Spleen (tissue), 11 donors: ENCODE measurements around the gene CXADR. TPM values are rescaled to one million over a fixed set of nuclear protein-coding genes. Genes with fewer than 3 reads are reported as not detected.

Source experiments
- DNase-seq: peaks from one replicate; pipeline ENCODE4 v3.0.0-alpha.2; 2020
- H3K27ac ChIP-seq, 8 donors: fragments of 200-600 bp; sonication (generic) in 7 of 8; 1 replicate in 4 of 8; 2 replicates in 4 of 8; pipeline versions ENCODE4 v1.5.0 to v1.8.0; 2016 to 2021; ENCODE audit warnings: inconsistent platforms in 4 of 8, mild to moderate bottlenecking in 4 of 8, moderate library complexity in 1 of 8
- H3K27me3 ChIP-seq, 7 donors: fragments of 200-600 bp; sonication (generic) in 6 of 7; replicated peaks in 1 of 7; 1 replicate in 4 of 7; 2 replicates in 3 of 7; pipeline versions ENCODE4 v1.5.0 to v1.8.0; 2016 to 2021; ENCODE audit warnings: inconsistent platforms in 3 of 7, mild to moderate bottlenecking in 1 of 7
- H3K36me3 ChIP-seq, 6 donors: fragments of 200-600 bp; sonication (generic) in 5 of 6; 1 replicate in 4 of 6; 2 replicates in 2 of 6; pipeline versions ENCODE4 v1.5.0 to v1.8.0; 2016 to 2021; ENCODE audit warnings: inconsistent platforms in 2 of 6
- H3K4me1 ChIP-seq, 6 donors: fragments of 200-600 bp; sonication (generic) in 5 of 6; 1 replicate in 3 of 6; 2 replicates in 3 of 6; pipeline versions ENCODE4 v1.5.0 to v1.8.0; 2016 to 2021; ENCODE audit warnings: inconsistent platforms in 3 of 6
- H3K4me3 ChIP-seq, 8 donors: fragments of 200-600 bp; sonication (generic) in 7 of 8; 1 replicate in 4 of 8; 2 replicates in 4 of 8; pipeline versions ENCODE4 v1.5.0 to v1.8.0; 2016 to 2021; ENCODE audit warnings: inconsistent platforms in 4 of 8, mild to moderate bottlenecking in 4 of 8, moderate library complexity in 2 of 8
- H3K9me3 ChIP-seq, 8 donors: fragments of 200-600 bp; sonication (generic) in 7 of 8; 1 replicate in 4 of 8; 2 replicates in 4 of 8; pipeline versions ENCODE4 v1.5.0 to v1.8.0; 2016 to 2021; ENCODE audit warnings: inconsistent platforms in 4 of 8
- CTCF ChIP-seq, 11 experiments: fragments of 200-600 bp in 7 of 11; fragments of 450-650 bp in 4 of 11; sonication (generic) in 4 of 11; IDR thresholded peaks in 8 of 11; conservative IDR thresholded peaks in 3 of 11; 1 replicate in 7 of 11; 2 replicates in 4 of 11; pipeline versions ENCODE4 v1.4.0 to v1.8.0; 2016 to 2021; ENCODE audit warnings: antibody characterized with exemption in 11 of 11, inconsistent platforms in 4 of 11, mild to moderate bottlenecking in 1 of 11
- POLR2A ChIP-seq, 3 donors: fragments of 450-650 bp; IDR thresholded peaks; one replicate each; pipeline ENCODE4 v1.5.1; 2017; ENCODE audit warnings: antibody characterized with exemption in 3 of 3, mild to moderate bottlenecking in 1 of 3
- POLR2AphosphoS5 ChIP-seq, 3 donors: sonication (generic); formaldehyde crosslinking; IDR thresholded peaks; one replicate each; pipeline ENCODE4 v1.5.1; 2017; ENCODE audit warnings: antibody characterized with exemption in 3 of 3
- WGBS, 5 donors: extraction: QIAGEN DNeasy Blood & Tissue Kit in 3 of 5; methylation state at CpG; one replicate each; pipeline versions ENCODE4 v1.1.5 to v1.1.7; 2013 to 2018; 5-methylcytosine and 5-hydroxymethylcytosine counted together
- intact Hi-C: fragments of 100-400 bp; cut with DNase I; formaldehyde crosslinking; loops from one replicate; pipeline ENCODE4 v1.15.0; 2023; ENCODE audit warnings: low total_unique reads
- polyA plus RNA-seq, 3 donors: library from polyadenylated mRNA; stranded (reverse); fragments of 200-250 nt; gene quantifications; one replicate each; pipeline ENCODE4 v1.2.1, GENCODE V29; 2013
- total RNA-seq, 7 donors: library from RNA; depleted of rRNA in 3 of 7; stranded (reverse); fragments of >200 nt in 3 of 7; fragmentation: NEBNext Ultra II Directional in 4 of 7; extraction: Animal tissue kit (Norgen Biotek cat#: 25700) in 4 of 7; gene quantifications; one replicate each; pipeline versions ENCODE4 v1.1.0 to v1.2.1, GENCODE V29; 2016 to 2021
- donor health status: healthy with polysubstance abuse.
- donor health status: DM: no; HTN: no; CAD: no; lungs with moderate emphysema.
- donor health status: DM: no; HTN: no; CAD: no.
- donor health status: Bipolar disorder and iron deficiency.
- donor health status: healthy.
- donor health status: DM: no; HTN: no; CAD: no.
- donor health status: DM: yes; HTN: yes; CAD: no.

The CXADR gene
- total and polyA plus RNA-seq, 10 donors = 0.11 to 10.7 (median 2.8) TPM

GRCh38 chr21:17612565-17613241, 99.9 kb downstream of the CXADR start, which contains the start of gene BTG3:
Gene BTG3, minus strand, starts transcription at chr21:17612901. Its CDS starts 3,757 bp downstream, at chr21:17609144.
- intact Hi-C loops = loop anchor here (10.0 kb wide), 1 partner anchor 212 kb away; no protein-coding TSS in a partner anchor
- TF ChIP-seq POLR2AphosphoS5 (IDR thresholded peaks at IDR 0.05) (peak; percentile 98 to 99 (median 98)), CTCF (IDR thresholded peaks at IDR 0.05 in 8 of 11, conservative IDR thresholded peaks at IDR 0.05 in 3 of 11) (no peak), POLR2A (IDR thresholded peaks at IDR 0.05) (peak; percentile 28 to 95 (median 68))
- WGBS, 5 donors = 0 to 9% (median 1%) methylated on average over 3 to 102 of the region's 102 CpGs

DNA sequence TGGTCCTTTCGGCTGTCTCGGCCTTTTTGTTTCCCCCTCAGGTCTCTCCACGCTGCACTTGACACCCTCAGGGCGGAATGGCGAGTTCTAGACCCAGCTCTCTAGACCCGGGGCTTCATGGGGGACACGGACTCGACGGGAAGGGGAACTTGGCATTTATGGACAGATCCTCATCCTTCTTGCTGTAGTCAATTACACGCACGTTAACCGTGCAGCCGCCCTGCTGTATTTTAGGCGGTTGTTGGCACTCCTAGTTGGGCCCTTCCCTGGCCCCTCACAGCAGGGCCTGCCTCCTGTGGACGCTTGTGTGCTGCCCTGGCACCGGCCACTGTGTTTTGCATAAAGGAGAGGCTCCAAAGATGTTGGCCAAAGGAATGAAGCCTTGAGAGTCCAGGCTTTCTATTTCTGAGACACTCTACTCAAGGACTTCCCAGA, 100.4 kb downstream of the CXADR start:
- Histone ChIP-seq H3K4me3 (peak overlapping the region; percentile 68 to 85 (median 80)), H3K36me3 (peaks cover 0 to 8% (median under 1%) of the 10 kb centered on the region in 6 donors), H3K4me1 (peaks cover 4 to 34% (median 13%) of the 10 kb centered on the region in 6 donors), H3K27me3 (no peaks in the 10 kb centered on the region), H3K9me3 (no peaks in the 10 kb centered on the region), H3K27ac (peak overlapping the region; percentile 78 to 92 (median 88))
- 32 to 49% (median 36%) methylated on average over 14 to 16 of the region's 16 CpGs for WGBS, 5 donors
- intact Hi-C loops = loop anchor here (10.0 kb wide), 1 partner anchor 212 kb away; no protein-coding TSS in a partner anchor
- TF ChIP-seq POLR2A (IDR thresholded peaks at IDR 0.05) = no peak
- no peak for TF ChIP-seq CTCF (IDR thresholded peaks at IDR 0.05 in 8 of 11, conservative IDR thresholded peaks at IDR 0.05 in 3 of 11)
- TF ChIP-seq POLR2AphosphoS5 (IDR thresholded peaks at IDR 0.05) = no peak
- DNase-seq = no peak

More at GRCh38 chr21:17612565-17613241, 99.9 kb downstream of the CXADR start, which contains the start of gene BTG3:
- Histone ChIP-seq H3K27ac (peak within 1 kb of the TSS; percentile 78 to 92 (median 88)), H3K36me3 (peaks cover 0 to 14% (median 3%) of the 10 kb centered on the region in 6 donors), H3K4me3 (peak within 1 kb of the TSS; percentile 68 to 85 (median 80)), H3K27me3 (no peaks in the 10 kb centered on the region), H3K4me1 (peaks cover 4 to 34% (median 13%) of the 10 kb centered on the region in 6 donors), H3K9me3 (no peaks in the 10 kb centered on the region)
- peak; percentile 94 for DNase-seq

- intact Hi-C loops = loop anchor here (10.0 kb wide), 1 partner anchor 208 kb away; no protein-coding TSS in a partner anchor
- DNase-seq = no peak
- no peak overlapping the region for H3K27ac ChIP-seq
- H3K4me3 ChIP-seq = no peak overlapping the region
- WGBS, 5 donors = 95 to 100% (median 97%) methylated on average over 1 of the region's 1 CpG
- no peaks in the 10 kb centered on the region for H3K36me3 ChIP-seq
- H3K9me3 ChIP-seq = no peaks in the 10 kb centered on the region
- peaks cover 0 to 14% (median 5%) of the 10 kb centered on the region in 6 donors for H3K4me1 ChIP-seq
- no peak for TF ChIP-seq POLR2AphosphoS5 (IDR thresholded peaks at IDR 0.05)
- no peak for TF ChIP-seq POLR2A (IDR thresholded peaks at IDR 0.05)
- no peak for TF ChIP-seq CTCF (IDR thresholded peaks at IDR 0.05 in 8 of 11, conservative IDR thresholded peaks at IDR 0.05 in 3 of 11)
- no peaks in the 10 kb centered on the region for H3K27me3 ChIP-seq
Measured at GRCh38 chr21:17616831-17617230, 104.0 kb downstream of the CXADR start.

GRCh38 chr21:17622018-17622417, 109.2 kb downstream of the CXADR start:
- WGBS, 5 donors = 74 to 86% (median 82%) methylated on average over 2 of the region's 2 CpGs
- Histone ChIP-seq H3K4me3 (no peak overlapping the region), H3K27me3 (no peaks in the 10 kb centered on the region), H3K4me1 (no peaks in the 10 kb centered on the region), H3K9me3 (no peaks in the 10 kb centered on the region), H3K27ac (no peak overlapping the region), H3K36me3 (no peaks in the 10 kb centered on the region)
- DNase-seq = no peak
- intact Hi-C loops = no loop called here
- TF ChIP-seq CTCF (IDR thresholded peaks at IDR 0.05 in 8 of 11, conservative IDR thresholded peaks at IDR 0.05 in 3 of 11) (no peak), POLR2A (IDR thresholded peaks at IDR 0.05) (no peak), POLR2AphosphoS5 (IDR thresholded peaks at IDR 0.05) (no peak)
